ENCODE results near the gene NECTIN1.
A peak's percentile ranks its signal among the peaks of the same experiment; 100 is the strongest.

The NECTIN1 gene

GRCh38 chr11:119652907-119653659 is 75.9 kb downstream of the NECTIN1 start:
- FAIRE-seq: no peak
- no peak for DNase-seq (ENCODE audit: extremely low spot score, insufficient read length, low read depth)

GRCh38 chr11:119651802-119652584 is 77.0 kb downstream of the NECTIN1 start:
- DNase-seq (ENCODE audit: extremely low spot score, insufficient read length, low read depth): no peak
- FAIRE-seq: no peak

- no peak for FAIRE-seq
Measured at GRCh38 chr11:119650251-119650650, 78.7 kb downstream of the NECTIN1 start.

GRCh38 chr11:119647254-119647653 is 81.7 kb downstream of the NECTIN1 start:
- FAIRE-seq: no peak
- no peak for DNase-seq (ENCODE audit: extremely low spot score, insufficient read length, low read depth)

More at GRCh38 chr11:119650251-119650650, 78.7 kb downstream of the NECTIN1 start:
- DNase-seq (ENCODE audit: extremely low spot score, insufficient read length, low read depth): no peak

- no peak for DNase-seq (ENCODE audit: extremely low spot score, insufficient read length, low read depth)
- FAIRE-seq: no peak
Measured at GRCh38 chr11:119645018-119645417, 84.0 kb downstream of the NECTIN1 start.

- DNase-seq (ENCODE audit: extremely low spot score, insufficient read length, low read depth): no peak
- no peak for FAIRE-seq
Measured at GRCh38 chr11:119644502-119644901, 84.5 kb downstream of the NECTIN1 start.

GRCh38 chr11:119643876-119644225 is 85.1 kb downstream of the NECTIN1 start:
- DNase-seq (ENCODE audit: extremely low spot score, insufficient read length, low read depth): no peak
- FAIRE-seq: no peak

- no peak for FAIRE-seq
- DNase-seq (ENCODE audit: extremely low spot score, insufficient read length, low read depth): no peak
Measured at GRCh38 chr11:119643212-119643875, 85.7 kb downstream of the NECTIN1 start.

- FAIRE-seq (peak; percentile 21), DNase-seq (ENCODE audit: extremely low spot score, insufficient read length, low read depth) (no peak)
Measured at GRCh38 chr11:119641983-119642745, 86.8 kb downstream of the NECTIN1 start.

GRCh38 chr11:119640541-119640940 is 88.5 kb downstream of the NECTIN1 start:
- no peak for FAIRE-seq
- no peak for DNase-seq (ENCODE audit: extremely low spot score, insufficient read length, low read depth)

GRCh38 chr11:119639642-119640205 is 89.3 kb downstream of the NECTIN1 start:
- FAIRE-seq: no peak
- no peak for DNase-seq (ENCODE audit: extremely low spot score, insufficient read length, low read depth)

- no peak for FAIRE-seq
Measured at GRCh38 chr11:119638851-119639250, 90.1 kb downstream of the NECTIN1 start.

GRCh38 chr11:119637481-119637880 is 91.5 kb downstream of the NECTIN1 start:
- FAIRE-seq (no peak), DNase-seq (ENCODE audit: extremely low spot score, insufficient read length, low read depth) (no peak)

More at GRCh38 chr11:119638851-119639250, 90.1 kb downstream of the NECTIN1 start:
- no peak for DNase-seq (ENCODE audit: extremely low spot score, insufficient read length, low read depth)

GRCh38 chr11:119635776-119636175 is 93.2 kb downstream of the NECTIN1 start:
- FAIRE-seq: no peak
- DNase-seq (ENCODE audit: extremely low spot score, insufficient read length, low read depth): no peak

- FAIRE-seq: no peak
- DNase-seq (ENCODE audit: extremely low spot score, insufficient read length, low read depth): no peak
Measured at GRCh38 chr11:119635041-119635740, 93.8 kb downstream of the NECTIN1 start.

- DNase-seq (ENCODE audit: extremely low spot score, insufficient read length, low read depth): no peak
- FAIRE-seq: no peak
Measured at GRCh38 chr11:119634301-119634700, 94.7 kb downstream of the NECTIN1 start.

GRCh38 chr11:119629834-119630624 is 99.0 kb downstream of the NECTIN1 start:
- no peak for FAIRE-seq

GRCh38 chr11:119629085-119629484 is 99.9 kb downstream of the NECTIN1 start:
- FAIRE-seq: no peak

More at GRCh38 chr11:119629834-119630624, 99.0 kb downstream of the NECTIN1 start:
- DNase-seq (ENCODE audit: extremely low spot score, insufficient read length, low read depth): no peak

More at GRCh38 chr11:119629085-119629484, 99.9 kb downstream of the NECTIN1 start:
- no peak for DNase-seq (ENCODE audit: extremely low spot score, insufficient read length, low read depth)

All from GM18507 (cell line).